AG09319 (cell line): ENCODE measurements around the gene CD58.

Source experiments
- DNase-seq: peaks from one replicate; pipeline ENCODE4 v3.0.0-alpha.2; 2010; ENCODE audit warnings: low read depth; ENCODE audit errors: extremely low read depth
- CTCF ChIP-seq: IDR thresholded peaks from 2 replicates; pipeline ENCODE4 v1.5.1; 2011; ENCODE audit warnings: low read depth, mild to moderate bottlenecking, inconsistent platforms, low read length, moderate library complexity

Gene CD58

GRCh38 chr1:116586741-116587143 is 15.9 kb upstream of the CD58 start:
- no peak for DNase-seq
- no peak for TF ChIP-seq CTCF

- DNase-seq, result no peak
- no peak for TF ChIP-seq CTCF
Observed at GRCh38 chr1:116585886-116586285, 15.1 kb upstream of the CD58 start.

GRCh38 chr1:116581323-116581885 is 10.6 kb upstream of the CD58 start:
- no peak for TF ChIP-seq CTCF
- DNase-seq, result no peak

GRCh38 chr1:116580446-116581322 is 9.9 kb upstream of the CD58 start:
- no peak for DNase-seq
- no peak for TF ChIP-seq CTCF

GRCh38 chr1:116579259-116579875 is 8.5 kb upstream of the CD58 start:
- no peak for TF ChIP-seq CTCF
- no peak for DNase-seq

- DNase-seq, result no peak
- TF ChIP-seq CTCF, result no peak
Observed at GRCh38 chr1:116578581-116578980, 7.8 kb upstream of the CD58 start.

GRCh38 chr1:116577759-116578314 is 7.0 kb upstream of the CD58 start:
- no peak for TF ChIP-seq CTCF
- DNase-seq, result no peak
